Measurements from ENCODE around the gene QSOX1. TPM values are rescaled to one million over a fixed set of nuclear protein-coding genes. Genes with fewer than 3 reads are reported as not detected.

The QSOX1 gene
- total RNA-seq, 2 donors from 2014 or later: 82.4 to 168 TPM

DNA sequence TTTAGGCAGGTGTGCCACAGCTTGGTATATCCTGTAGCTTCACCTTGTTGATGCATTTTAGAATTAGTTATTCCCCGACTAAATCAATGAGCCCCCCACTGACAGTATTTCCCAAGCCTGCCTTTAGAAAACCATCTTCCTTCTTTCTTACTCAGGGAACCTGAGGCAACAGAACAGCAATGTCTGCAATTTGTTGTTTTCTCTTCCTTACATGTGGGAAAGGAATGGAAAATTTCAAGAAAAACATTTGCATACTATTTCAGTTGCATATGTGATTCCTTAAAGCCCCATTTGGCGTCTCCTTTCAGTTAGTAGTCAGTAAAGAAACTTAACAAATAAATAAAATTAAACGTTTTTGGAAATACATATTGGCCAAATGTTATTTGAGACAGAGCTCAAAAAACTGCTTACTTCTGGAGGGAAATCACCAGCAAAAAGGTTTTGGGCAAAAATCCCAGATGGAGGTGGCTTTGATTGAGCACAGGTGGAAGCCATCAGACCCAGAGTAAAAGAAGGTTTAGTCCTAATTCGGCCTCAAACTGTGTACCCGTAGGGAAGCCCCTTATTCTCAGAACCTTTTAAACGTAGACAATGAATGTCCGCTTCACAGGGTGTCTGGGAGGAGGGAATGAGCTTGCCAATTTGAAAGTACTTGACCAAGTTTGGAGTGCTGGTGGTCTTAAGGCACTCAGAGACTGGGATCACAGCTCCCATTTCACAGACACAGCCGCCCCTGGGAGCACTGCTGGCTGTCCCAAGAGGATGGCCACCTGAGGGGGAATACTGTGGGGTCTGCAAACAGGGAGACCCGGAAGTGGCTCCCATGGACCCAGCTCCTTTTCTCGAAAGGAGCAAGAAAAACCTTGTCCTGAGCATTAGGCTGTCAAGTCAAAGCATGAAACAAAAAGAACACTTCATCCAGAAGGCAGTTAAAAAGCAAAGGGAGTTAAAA, 84.8 kb downstream of the QSOX1 start:
- H3K4me1 ChIP-seq (ENCODE audit: control insufficient read depth in 1 of 2, low read depth in 2 of 2): peaks cover 12 to 14% of the 10 kb centered on the region in 2 donors
- H3K27me3 ChIP-seq (replicated peaks; ENCODE audit: insufficient read depth): peaks cover 20% of the 10 kb centered on the region
- no peaks in the 10 kb centered on the region for H3K36me3 ChIP-seq
- no peaks in the 10 kb centered on the region for H3K9me3 ChIP-seq
- no peak overlapping the region for H3K4me3 ChIP-seq
- no peak for ATAC-seq (ENCODE audit: insufficient number of reproducible peaks, low FRiP score, low read depth)
- TF ChIP-seq, protein P1, sequence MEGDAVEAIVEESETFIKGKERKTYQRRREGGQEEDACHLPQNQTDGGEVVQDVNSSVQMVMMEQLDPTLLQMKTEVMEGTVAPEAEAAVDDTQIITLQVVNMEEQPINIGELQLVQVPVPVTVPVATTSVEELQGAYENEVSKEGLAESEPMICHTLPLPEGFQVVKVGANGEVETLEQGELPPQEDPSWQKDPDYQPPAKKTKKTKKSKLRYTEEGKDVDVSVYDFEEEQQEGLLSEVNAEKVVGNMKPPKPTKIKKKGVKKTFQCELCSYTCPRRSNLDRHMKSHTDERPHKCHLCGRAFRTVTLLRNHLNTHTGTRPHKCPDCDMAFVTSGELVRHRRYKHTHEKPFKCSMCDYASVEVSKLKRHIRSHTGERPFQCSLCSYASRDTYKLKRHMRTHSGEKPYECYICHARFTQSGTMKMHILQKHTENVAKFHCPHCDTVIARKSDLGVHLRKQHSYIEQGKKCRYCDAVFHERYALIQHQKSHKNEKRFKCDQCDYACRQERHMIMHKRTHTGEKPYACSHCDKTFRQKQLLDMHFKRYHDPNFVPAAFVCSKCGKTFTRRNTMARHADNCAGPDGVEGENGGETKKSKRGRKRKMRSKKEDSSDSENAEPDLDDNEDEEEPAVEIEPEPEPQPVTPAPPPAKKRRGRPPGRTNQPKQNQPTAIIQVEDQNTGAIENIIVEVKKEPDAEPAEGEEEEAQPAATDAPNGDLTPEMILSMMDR (IDR thresholded peaks at IDR 0.05): no peak
- DNase-seq (ENCODE audit: low spot score): no peak
- no peak overlapping the region for H3K27ac ChIP-seq

DNA sequence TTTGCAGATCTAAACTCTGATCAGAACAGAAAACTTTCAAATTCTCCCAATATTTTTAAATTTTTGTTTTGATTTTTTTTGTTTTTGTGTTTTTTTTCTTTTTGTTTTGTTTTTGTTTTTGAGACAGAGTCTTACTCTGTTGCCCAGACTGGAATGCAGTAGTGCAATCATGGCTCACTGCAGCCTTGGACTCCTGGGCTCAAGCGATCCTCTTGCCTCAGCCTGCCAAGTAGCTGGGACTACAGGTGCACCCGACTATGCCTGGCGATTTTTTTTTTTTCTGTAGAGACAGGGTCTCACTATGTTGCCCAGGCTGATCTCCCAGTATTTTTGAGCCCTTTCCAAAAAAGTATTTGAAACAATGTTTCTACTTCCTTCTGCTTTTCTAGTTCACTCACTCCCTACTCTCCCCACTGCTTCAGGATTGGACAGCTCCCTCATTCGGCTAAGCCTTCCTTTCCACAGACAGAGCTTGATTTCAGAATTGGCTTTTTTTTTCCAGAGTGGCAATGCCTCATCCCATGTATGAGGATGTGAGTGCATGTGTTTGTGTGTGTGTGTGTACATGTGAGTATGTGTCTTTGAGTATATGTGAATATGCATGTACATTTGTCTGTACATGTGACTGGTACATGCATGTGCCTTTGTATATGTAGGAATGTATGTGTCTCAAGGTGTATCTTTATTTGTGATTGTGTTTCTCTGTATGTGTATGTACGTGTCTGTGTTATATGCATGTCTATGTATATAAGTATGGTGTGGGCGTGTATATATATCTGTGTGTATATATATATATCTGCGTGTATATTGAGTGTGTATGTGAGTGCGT, 87.3 kb downstream of the QSOX1 start:
- no peak overlapping the region for H3K4me3 ChIP-seq
- H3K9me3 ChIP-seq: no peaks in the 10 kb centered on the region
- DNase-seq (ENCODE audit: low spot score) (no peak), ATAC-seq (ENCODE audit: insufficient number of reproducible peaks, low FRiP score, low read depth) (no peak)
- H3K4me1 ChIP-seq (ENCODE audit: control insufficient read depth in 1 of 2, low read depth in 2 of 2): no peaks in the 10 kb centered on the region
- no peak overlapping the region for H3K27ac ChIP-seq
- no peaks in the 10 kb centered on the region for H3K36me3 ChIP-seq
- TF ChIP-seq, protein P1 (IDR thresholded peaks at IDR 0.05): no peak
- peaks cover 19% of the 10 kb centered on the region for H3K27me3 ChIP-seq (replicated peaks; ENCODE audit: insufficient read depth)

DNA sequence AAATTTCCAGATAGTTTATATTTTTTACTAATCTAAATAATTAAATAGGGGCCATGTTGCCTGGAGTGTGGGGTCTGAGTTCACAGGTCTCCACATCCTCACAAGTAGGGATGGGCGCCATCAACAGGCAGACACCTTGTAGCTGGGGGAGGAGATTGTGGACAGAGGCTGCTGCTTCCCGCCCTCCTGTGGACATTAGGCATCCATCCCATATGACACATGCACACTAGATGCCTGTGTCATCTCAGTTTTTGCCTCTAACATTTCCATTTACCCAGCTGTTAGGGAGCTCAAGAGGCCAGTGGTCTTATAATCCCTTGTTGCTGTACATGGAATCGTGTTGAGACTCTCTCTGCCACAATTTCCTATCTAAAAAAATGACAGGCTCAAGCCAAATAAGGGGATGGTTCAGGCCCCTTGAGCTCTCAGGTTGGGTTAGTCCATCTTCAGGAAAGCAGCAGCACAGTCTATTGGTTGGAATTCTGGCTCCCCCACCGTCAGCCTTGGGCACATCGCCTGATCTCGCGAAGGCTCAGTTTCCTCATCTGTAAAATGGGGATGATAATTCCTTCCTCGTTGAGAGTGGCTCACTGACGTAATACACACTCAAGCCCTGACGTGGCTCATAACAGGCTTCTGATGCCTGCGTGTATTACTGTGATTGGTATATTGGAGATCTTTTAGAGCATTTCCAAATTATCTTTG, 89.0 kb downstream of the QSOX1 start:
- no peak overlapping the region for H3K27ac ChIP-seq
- ATAC-seq (ENCODE audit: insufficient number of reproducible peaks, low FRiP score, low read depth) (no peak), DNase-seq (ENCODE audit: low spot score) (no peak)
- TF ChIP-seq, protein P1 (IDR thresholded peaks at IDR 0.05): no peak
- peaks cover 7% of the 10 kb centered on the region for H3K27me3 ChIP-seq (replicated peaks; ENCODE audit: insufficient read depth)
- no peaks in the 10 kb centered on the region for H3K9me3 ChIP-seq
- H3K4me3 ChIP-seq: no peak overlapping the region
- no peaks in the 10 kb centered on the region for H3K4me1 ChIP-seq (ENCODE audit: control insufficient read depth in 1 of 2, low read depth in 2 of 2)
- no peaks in the 10 kb centered on the region for H3K36me3 ChIP-seq

DNA sequence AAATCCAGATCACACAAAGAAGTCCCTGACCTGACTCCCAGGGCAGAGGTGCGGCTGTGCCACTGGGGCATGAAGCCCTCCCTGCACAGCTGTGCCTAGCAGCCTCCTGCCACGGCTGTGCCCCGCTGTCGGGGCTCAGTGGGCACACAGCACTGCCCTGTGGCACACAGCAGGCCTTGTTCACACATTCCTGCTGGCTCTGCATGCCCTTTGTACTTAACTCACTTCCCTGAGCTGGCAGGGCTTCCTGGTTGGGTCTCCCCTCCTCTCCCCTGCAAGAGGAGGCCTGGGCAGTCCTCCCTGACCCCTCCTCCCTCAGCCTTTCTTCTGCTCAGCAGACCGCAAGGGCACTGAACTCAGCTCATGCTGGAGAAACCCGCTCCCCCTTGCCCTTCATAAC, 90.2 kb downstream of the QSOX1 start:
- no peak overlapping the region for H3K4me3 ChIP-seq
- H3K36me3 ChIP-seq: no peaks in the 10 kb centered on the region
- H3K4me1 ChIP-seq (ENCODE audit: control insufficient read depth in 1 of 2, low read depth in 2 of 2): no peaks in the 10 kb centered on the region
- TF ChIP-seq, protein P1 (IDR thresholded peaks at IDR 0.05): no peak
- ATAC-seq (ENCODE audit: insufficient number of reproducible peaks, low FRiP score, low read depth): no peak
- no peak for DNase-seq (ENCODE audit: low spot score)
- H3K27me3 ChIP-seq (replicated peaks; ENCODE audit: insufficient read depth): no peaks in the 10 kb centered on the region
- no peaks in the 10 kb centered on the region for H3K9me3 ChIP-seq
- H3K27ac ChIP-seq: no peak overlapping the region
